Daoy (cell line): Measurements from ENCODE around the gene MAP3K14. TPM values are rescaled to one million over a fixed set of nuclear protein-coding genes. Genes with fewer than 3 reads are reported as not detected.

Source experiments
- DNase-seq: peaks from one replicate; pipeline ENCODE4 v3.0.0-alpha.2; 2015; ENCODE audit warnings: low read depth
- total RNA-seq: library from RNA; depleted of rRNA; stranded (reverse); fragments of >200 nt; shearing (Covaris generic); gene quantifications from 2 replicates; pipeline ENCODE4 v1.2.3, GENCODE V29; 2014

MAP3K14 gene
- total RNA-seq, 1 experiment from 2014 or later, result 11.3 TPM

DNA sequence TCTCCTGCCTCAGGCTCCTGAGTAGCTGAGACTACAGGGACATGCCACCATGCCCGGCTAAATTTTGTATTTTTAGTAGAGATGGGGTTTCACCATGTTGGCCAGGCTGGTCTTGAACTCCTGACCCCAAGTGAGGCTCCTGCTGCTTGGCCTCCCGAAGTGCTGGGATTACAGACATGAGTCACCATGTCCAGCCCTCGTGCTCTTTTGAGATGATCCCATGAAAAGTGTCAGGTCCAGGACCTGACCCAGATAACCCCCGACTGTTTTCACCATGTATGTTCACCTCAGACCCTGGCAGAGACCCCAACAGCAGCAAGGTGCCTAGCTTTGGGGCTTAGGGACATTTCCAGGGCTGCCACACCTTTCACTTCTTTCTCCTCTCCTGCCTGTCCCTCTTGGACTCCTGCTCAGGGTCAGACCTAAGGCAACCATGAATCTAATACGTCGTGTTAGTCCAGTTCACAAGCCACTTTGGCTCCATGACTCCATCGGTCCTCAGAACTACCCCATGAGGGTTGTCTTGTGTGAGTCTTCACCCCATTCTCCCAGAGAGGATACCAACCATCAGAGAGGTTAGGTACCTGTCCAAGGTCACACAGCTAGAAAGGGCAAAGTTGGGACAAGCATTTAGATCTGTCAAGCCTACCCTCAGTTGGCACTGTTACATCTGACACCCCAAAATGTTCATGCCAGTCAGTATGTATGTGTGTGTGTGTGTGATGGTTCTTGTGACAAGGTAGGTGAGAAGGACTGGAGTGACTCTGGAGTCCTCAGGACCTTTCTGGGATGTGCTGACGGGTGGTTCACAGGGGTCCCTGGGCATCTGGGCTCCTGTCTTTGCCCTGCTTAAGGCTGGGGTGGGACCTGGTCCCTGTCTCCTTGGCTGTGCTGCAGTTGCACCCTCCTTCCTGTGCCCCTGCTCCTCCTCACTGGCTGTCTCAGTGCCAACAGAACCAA, 23.1 kb upstream of the MAP3K14 start:
- no peak for DNase-seq

DNA sequence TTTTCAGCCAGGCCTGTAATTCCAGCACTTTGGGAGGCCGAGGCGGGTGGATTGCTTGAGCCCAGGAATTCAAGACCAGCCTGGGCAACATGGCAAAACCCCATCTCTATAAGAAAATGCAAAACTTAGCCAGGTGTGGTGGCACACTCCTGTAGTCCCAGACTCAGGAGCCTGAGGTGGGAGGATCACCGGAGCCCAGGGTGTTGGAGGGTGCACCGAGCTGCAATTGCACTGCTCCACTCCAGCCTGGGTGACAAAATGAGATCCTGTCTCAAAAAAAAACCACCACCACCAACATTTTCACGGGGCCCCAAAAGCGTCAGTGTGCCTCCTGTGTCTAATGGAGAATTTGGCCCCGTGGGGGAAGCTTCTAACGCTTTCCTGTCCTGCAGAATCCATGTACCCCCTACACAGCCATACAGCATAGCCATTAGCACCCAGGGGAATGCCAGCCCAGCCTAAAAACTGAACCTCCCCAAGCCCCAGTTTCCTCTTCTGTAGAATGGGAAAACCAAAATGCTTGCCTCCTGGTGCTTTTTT, 22.2 kb upstream of the MAP3K14 start:
- no peak for DNase-seq

DNA sequence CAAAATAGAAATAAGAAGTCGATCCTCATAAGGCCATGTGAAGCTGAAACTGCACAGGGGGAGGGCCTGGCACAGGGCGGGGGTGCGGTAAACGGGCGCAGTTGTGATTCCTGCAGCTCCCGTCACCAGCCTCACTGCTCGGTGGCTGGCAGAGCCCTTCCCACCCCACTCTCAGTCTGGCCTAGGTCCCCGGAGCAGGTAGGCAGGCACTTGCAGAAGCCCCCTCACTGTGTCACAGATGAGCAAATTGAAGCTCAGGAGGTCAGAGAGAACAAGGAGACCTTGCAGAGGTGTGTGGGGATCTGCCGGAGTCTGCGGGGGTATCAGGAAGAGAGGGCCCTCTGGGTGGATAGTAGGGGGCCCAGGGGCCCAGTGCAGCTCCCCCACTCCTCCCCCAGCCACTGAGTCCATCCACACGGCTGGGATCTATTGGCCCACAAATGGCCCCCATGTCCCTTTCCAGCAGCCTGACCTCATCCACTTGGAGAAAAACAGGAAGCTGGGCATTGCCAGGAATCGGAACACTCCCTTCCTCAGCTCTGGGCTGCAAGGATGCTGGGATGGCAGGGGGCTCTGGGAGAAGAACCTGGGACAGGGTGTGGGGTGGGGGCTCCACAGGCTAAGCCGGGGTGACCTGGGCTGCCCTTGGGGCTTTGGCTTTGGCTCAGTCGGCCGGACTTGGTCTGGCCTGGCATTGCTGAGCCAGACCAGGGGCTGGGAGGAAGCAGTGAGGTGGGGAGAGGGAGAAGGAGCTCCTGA, 21.4 kb upstream of the MAP3K14 start:
- DNase-seq, result no peak

DNA sequence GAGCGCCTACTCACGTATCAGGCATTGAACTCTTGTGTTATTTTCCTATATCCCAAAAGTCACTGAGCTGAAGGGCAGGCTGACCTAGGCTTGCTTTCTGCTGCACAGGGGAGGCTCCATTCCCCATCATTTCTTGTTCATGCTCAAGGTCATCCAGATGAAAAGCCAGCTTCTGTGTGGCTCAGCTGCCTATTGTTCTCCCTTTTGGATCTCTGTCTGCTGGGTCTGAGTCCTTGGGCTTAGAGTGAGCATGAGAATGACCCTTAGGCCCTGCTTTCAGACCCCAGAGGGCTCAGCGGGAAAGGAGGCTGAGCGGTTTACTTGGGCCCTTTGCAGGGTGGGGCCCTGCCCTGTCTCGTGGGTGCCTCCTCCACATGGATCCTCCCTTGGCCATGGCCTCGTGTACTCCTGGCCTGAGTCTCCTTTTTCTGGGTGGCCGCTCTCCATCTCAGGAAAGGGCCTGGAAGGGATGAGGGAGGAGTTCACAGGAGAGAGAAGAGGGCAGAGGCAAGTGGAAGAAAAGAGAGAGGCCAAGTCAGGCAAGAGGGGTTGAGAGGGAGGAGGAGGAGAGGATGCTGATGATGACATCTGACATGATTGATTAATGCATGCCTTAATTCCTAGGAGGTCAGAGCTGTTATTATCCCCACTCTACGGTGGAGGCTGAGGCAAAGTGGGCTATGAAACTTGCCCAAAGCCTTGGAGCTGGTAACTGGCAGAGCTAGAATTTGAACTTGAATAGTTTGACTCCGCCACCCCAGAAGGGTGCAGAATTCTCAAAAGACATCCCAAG, 19.8 kb upstream of the MAP3K14 start:
- no peak for DNase-seq

DNA sequence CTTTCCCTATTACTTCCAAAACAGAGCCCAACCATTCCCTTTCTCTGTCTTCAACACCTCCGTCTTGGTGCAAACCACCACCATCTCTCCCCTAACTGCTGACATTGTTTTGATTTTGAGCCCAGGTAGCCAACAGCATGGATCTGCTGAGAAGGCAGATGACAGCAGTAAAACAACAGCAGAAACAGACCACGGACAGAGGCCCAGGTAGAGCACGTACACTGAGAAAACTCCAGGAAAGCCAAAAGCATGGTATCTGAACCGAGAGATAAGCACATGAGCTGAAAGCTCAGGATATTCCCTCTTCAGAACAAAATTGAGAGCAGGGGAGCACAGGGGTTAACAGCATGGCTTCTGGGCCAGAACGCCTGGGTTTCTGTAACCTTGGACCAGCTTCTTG, 18.9 kb upstream of the MAP3K14 start:
- no peak for DNase-seq

DNA sequence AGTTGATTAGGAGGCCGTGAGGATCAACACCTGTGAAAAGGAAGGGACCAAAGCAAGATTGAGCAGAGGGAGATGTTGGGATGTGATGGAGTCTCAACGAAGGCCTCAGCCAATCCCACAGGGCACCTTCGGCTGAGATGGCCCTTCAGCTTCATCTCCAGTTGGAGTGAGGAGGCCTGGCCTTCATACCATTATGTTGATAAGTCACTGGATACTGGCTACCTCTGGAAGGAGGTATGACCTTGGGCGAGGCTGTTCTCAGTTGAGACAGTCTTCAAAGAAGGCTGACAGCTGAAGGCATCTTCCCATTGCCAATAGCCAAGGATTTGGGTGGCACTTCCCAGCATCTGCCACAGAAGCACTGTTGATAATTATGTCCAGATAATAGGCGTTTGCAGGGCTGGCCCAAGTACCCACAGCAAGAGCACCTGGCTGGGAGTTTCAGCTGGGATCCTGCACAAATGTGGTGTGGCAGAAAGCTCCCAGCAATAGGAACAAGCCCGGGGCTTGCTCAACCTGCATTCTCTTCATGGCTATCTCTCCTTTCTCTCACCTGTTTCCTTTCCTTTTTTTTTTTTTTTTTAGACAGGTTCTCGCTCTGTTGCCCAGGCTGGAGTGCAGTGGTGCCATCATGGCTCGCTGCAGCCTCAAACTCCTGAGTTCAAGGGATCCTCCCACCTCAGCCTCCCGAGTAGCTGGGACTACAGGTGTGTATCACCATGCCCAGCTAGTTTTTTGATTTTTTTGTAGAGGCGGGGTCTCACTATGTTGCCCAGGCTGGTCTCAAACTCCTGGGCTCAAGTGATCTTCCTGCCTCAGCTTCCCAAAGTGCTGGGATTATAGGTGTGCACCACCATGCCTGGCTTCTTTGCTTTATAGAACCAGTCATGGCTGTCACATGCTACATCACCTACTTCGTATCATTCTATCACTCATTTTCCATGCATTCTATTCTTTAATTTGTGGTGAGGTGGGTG, 18.2 kb upstream of the MAP3K14 start:
- DNase-seq, result no peak

DNA sequence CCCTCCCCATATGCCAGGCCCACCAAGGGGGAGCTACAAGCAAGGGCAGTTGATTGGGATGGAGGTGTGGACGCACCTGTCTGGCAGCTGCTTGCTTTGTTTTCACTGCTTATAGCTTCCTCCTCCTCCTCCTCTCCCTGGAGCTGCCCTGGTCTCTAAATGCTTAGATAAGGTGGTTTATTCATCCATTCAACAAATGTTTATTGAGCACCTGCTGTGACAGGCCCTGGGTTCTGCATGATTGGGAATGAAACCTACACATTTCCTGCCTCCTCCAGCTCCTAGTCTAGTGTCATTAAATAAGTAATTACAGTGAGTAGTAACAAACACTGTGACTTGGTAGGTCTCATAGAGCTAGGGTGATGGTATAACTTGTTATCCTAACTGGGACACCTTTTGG, 17.4 kb upstream of the MAP3K14 start:
- no peak for DNase-seq

DNA sequence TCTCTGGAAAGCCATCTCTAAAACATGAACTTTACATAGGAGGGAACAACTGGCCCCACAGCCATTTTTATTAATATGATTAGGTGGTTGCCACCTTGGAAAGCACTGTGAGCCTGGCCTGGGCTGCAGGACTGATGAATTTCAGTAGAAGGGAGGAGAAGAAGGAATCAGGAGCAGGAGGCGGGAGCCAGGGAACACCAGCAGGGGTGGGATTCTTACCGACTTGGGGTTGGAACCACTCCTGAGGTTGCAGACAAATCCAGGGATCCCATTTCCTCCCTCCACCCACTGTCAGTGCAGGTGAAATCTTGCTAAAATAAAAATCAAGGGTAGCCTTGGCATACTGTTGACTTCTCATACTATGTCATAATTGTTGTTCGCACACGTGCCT, 16.9 kb upstream of the MAP3K14 start:
- no peak for DNase-seq

DNA sequence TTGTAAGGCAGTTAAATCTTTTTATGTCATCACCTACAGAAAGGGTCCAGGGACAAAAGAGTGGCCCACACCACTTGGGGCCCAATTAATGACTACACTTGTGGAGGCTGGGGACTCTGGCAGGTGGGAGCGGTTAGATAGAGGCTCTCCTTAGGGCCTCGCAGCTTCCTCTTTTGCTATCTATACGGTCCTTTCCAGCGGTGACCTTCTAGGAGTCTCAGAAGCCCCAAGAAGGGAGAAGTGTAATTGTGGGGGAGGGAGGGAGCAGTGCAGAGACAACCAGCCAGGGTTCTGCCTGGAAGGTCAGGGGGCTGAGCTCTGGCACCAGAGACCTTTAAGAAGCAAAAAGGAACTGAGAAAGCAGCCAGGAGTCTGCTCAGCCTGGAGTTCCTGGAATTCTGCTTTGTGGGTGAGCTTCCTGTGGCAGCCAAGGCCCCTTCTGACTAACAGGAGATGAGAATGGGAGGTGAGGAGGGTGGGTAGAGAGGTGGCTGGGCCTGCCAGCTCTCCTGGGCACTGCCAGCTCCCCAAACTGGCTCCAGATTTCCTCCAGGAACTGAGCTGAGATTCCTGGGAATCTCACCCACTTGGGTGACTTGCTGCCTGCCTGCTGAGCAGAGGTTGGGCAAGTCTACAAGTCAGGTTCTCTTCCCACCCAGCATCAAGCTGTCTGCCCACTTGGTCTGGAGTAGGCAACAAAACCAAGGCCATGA, 16.3 kb upstream of the MAP3K14 start:
- no peak for DNase-seq

DNA sequence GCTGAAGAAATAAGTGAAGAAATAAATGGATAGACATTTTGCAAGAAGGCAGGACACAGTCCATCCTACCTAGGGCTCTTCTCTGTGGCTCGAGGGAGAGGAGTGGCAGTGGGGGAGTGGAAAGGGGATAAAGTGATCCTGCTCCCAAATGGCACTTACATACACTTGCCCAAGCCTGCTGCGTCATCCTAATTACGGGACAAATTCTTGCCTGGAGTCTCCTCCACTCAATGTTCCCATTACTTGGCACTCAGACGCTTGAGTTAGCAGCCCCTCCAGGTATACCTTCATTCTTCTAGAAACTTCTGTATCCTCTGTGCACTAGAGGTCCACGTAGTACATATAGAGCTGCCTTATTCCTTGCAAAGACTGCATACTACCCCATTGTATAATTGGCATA, 15.7 kb upstream of the MAP3K14 start:
- no peak for DNase-seq

DNA sequence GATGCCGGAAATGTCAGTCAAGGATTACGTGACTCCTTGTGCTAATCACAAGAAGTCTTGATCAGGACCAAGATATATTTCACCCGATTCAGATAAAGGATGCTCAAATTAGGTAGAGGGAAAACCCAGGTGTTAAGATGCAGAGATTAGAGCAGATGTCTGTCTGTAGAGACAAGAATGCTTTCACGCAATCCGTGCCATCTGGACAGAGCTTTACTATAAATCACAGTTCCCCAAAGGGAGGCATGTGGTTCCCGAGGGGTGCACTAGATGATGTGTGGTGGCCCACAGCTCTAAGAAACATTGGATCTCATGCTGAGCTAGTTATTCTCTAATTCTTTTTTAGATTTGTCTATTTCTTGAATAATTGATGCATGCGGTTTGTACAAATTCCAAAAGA, 9.8 kb upstream of the MAP3K14 start:
- DNase-seq, result no peak

DNA sequence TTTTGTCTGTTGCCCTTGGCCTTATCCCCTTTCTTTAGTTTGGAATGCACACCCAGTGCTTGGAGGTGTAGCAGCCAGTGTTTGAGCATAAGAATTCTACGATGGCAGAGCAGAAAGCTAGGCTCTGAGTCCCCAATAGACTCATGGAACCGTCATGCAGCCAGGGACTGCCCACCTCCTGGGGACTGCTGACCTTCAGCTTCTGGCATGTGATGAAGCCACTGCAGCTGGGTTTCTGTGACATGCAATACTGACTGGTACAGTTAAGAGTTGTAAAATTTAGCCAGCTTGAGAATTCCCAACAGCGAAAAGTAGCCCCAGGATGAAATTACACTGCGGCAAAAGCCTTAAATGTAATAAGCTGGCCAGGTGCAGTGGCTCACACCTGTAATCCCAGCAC, 9.0 kb upstream of the MAP3K14 start:
- DNase-seq, result no peak

DNA sequence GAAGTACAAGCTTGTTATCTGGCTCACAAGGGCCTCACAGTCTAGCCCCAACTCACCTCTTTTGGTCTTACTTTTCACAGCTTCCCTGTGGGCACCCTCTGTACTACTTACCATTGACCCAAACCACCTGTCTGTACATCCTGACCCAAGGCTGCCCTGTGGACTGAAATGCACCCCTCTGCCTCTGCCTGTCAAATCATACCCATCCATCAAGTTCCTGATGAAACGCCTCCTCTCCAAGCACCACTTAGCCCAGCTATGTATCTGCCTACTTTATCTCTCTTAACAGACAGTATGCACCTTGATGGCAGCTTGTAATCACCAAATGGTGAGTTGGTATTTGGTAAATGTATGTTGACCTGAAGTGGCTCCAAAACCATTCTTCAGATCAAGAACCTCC, 7.5 kb upstream of the MAP3K14 start:
- no peak for DNase-seq

DNA sequence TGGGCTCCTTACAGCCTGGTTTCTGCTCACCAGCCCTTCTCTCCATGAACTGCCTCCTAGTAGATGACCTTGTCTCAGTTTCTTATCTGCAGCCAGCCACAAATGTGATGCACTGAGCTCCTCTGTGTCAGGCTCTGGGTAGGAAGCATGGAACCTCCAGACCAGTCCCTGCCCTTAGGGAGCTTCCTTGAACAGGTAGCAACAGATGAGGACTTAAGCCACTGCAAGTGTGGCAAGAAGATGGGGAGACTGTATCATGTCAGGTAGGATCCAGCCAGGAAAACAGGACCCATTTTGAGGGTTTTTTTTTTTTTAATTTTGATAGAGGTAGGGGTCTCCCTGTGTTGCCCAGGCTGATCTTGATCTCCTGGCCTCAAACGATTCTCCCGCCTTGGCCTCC, 5.3 kb upstream of the MAP3K14 start:
- DNase-seq, result no peak

DNA sequence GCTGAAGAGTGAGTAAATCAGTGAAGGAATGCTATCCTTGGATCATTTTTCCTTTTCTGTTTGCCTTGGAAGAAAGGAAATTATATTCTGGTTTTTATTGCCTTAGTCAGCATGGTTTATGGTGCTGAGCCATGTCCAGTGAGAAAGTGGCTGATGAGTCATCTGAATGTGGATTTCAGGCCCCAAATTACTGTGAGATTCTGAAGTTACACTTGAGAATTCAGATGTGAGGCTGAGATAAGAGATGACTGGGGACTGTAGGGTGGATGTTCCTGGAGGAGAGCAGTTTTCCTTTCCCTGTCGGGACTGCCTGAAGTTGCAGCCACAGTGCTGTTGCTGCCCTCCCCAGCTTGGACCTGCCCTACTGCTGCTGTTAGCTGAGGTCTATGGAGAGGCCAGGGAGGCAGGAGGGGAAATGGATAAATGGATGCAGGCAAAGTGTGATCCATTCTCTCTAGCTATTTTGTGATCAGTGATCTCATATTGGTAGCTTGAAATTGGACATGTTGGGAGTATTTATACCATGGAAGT, 4.2 kb upstream of the MAP3K14 start:
- peak; percentile 97 for DNase-seq

DNA sequence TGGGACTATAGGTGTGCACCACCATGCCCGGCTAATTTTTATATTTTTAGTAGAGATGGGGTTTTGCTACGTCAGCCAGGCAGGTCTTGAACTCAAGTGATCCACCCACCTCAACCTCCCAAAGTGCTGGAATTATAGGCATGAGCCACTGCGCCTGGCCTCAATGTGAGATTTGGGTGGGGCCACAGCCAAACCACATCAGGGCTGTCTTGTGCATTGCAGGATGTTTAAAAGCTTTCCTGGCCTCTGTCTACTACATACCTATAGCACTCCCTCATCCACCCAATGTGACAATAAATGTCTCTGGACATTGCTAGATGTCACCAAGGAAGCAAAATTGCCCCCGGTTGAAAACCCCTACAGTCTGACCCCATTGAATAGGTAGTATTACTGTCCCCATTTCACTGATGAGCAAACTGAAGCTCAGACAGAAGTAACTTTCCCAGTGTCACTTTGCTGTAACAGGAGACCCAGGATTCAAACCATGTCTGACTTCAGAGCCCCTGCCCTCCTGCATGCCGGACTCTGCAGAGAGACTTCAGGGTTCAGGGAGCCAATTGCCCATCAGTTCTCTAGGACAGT, 3.6 kb upstream of the MAP3K14 start:
- peak; percentile 92 for DNase-seq

DNA sequence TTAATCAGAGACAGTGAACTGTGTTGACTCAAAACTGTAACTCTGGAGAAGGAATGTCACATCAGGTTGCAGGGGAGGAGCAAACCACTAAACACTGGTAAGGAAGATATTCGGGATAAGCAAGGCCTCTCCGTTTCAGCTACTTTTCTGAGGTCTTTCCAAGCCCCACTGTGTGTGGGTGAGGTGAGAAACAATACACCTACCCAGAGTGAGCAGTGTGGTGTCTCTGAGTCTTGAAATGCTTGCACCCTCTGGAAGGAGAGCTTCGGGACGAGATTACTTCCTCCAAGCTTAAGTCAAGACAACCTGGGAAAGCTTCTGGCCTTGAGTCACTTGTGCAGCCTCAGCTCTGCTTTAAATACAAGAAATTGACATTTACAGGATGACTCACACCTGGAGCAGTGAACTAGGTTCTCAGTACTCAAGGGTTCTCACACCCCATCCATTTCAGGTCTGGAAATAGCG, 2.5 kb upstream of the MAP3K14 start:
- DNase-seq, result peak; percentile 90

DNA sequence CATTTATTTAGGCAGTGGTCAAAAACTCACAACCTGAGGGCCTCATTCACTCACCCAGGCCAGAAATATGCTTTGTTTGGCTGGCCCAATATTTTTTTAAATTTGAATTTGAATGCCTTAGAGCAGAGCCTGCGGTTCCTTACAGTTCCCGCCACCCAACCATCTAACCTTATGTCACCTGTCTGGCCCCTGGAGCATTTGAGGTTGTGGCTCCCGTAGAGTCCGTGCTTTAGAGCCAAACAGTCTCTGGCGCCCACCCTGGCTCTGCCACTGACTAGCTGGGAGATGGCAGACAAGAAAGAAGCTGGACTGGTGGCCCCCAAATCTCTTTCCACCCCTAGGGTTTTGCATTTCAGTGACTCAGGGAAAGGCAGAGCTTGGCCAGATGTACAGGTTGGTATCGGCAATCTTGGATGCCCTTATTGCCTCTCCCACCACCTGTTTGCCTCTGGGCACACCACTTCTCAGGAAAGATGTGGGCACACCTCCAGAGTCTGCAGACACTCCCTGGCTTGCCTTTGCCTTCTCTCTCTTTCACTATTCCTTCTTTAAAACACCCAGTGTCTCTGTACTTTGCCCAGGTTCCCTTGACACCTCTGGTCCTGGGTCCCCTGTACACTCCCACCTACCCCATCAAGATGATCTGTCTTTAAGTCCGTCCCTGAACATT, 1.9 kb upstream of the MAP3K14 start:
- DNase-seq, result peak; percentile 51
